ACC112 (cell line): ENCODE measurements around the gene ACTN1.
A peak's percentile ranks its signal among the peaks of the same experiment; 100 is the strongest.
"Not testable (repeated sequence)": the region's sequence is repeated elsewhere in the genome, so short reads cannot be mapped to it uniquely, and the experiment has no call there.

ENCODE experiments used
- H2AFZ ChIP-seq: fragments of 200-600 bp; sonication (generic); one replicate; pipeline ENCODE4 v1.6.0; 2017; ENCODE audit warnings: antibody characterized with exemption, low read length; ENCODE audit not compliant: unreplicated experiment
- H3K27ac ChIP-seq: fragments of 200-600 bp; sonication (generic); 2 replicates; pipeline ENCODE4 v1.5.1; 2014; ENCODE audit warnings: low read depth, mild to moderate bottlenecking, antibody characterized with exemption, low read length, moderate library complexity
- H3K27me3 ChIP-seq: fragments of 200-600 bp; sonication (generic); 2 replicates; pipeline ENCODE4 v1.6.1; 2014; ENCODE audit warnings: mild to moderate bottlenecking, antibody characterized with exemption, low read length, moderate library complexity, mixed read lengths; ENCODE audit not compliant: insufficient read depth
- H3K36me3 ChIP-seq: fragments of 200-600 bp; sonication (generic); 2 replicates; pipeline ENCODE4 v1.6.1; 2016; ENCODE audit warnings: mild to moderate bottlenecking, antibody characterized with exemption, low read length, moderate library complexity, mixed read lengths; ENCODE audit not compliant: insufficient read depth
- H3K4me1 ChIP-seq: fragments of 200-600 bp; sonication (generic); one replicate; pipeline ENCODE4 v1.6.1; 2016; ENCODE audit warnings: low read length, mixed read lengths; ENCODE audit not compliant: insufficient read depth, unreplicated experiment, control insufficient read depth
- H3K4me3 ChIP-seq: fragments of 200-600 bp; sonication (generic); 2 replicates; pipeline ENCODE4 v1.5.1; 2014; ENCODE audit warnings: mild to moderate bottlenecking, low read depth, low read length
- H3K79me2 ChIP-seq: fragments of 200-600 bp; sonication (generic); one replicate; pipeline ENCODE4 v1.6.0; 2016; ENCODE audit warnings: low read length; ENCODE audit not compliant: control insufficient read depth, unreplicated experiment, insufficient read depth

ACTN1 gene

DNA sequence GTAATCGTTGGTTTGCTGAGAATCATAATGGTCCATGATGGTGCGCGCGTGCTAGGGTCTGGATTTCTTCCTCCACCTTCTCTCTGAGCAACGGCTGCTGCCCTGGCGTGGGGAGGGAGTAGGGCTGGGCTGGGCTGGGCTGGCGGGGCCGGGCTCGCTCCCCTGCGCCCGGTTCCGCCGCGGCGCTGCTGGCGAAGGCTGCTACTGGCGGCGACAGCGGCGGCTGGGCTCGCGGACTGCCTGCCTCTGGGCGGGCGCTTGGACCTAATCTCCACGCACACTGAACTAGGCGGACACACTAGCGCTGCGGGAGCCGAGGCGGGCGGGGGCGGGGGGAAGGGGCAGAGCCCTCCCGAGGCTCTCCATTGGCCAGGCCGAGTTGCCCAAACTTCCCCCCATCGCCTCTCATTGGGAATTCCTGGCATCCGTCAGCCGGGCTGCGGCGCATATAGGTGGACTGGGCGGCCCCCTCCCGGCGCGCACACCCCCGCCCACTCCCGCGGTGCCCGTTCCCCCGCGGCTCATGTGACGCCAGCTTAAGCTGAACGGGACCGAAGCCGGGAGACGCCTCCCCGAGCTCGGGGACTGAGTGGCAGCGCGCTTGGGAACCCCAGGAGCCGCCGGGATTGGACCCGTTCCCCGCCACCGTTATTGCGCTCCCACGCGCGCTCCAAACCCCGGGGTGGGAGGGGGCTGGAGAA is at the start of gene ACTN1:
TSS of gene ACTN1 (minus strand) at position 282 of the 701 bp plus-strand sequence. CDS start at position 36, 246 bp downstream.
- Histone ChIP-seq H3K27ac (peak within 1 kb of the TSS; percentile 80), H3K4me3 (peak within 1 kb of the TSS; percentile 99), H3K4me1 (peaks cover 53% of the 10 kb centered on the region), H2AFZ (peak within 1 kb of the TSS; percentile 63), H3K36me3 (peaks cover 8% of the 10 kb centered on the region; the same call in 1 of the 2 replicates), H3K79me2 (peaks cover 50% of the 10 kb centered on the region), H3K27me3 (no peaks in the 10 kb centered on the region)

GRCh38 chr14:69027242-69027913 is 48.3 kb upstream of the ACTN1 start:
- Histone ChIP-seq H3K27ac (no peak overlapping the region), H3K79me2 (no peaks in the 10 kb centered on the region), H3K4me3 (no peak overlapping the region), H3K36me3 (no peaks in the 10 kb centered on the region), H3K27me3 (no peaks in the 10 kb centered on the region), H3K4me1 (no peaks in the 10 kb centered on the region), H2AFZ (no peak overlapping the region)

DNA sequence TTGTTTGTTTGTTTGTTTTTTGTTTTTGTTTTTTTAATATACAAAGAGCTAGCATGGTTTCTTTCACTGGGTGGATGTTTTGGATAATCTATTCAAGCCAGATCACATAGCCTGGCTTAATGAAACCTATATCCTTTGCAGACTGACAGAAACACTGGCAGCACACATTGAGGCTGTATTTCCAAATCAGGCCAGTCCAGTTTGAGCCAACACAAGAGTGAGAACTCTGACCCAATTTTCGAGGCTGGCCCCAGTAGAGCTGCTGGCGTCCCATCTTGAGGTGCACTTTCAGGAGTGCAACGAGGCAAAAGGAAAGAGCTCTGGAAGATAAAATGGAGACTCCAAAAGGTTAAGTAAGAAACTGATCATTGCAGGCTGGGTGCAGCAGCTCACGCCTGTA is 43.9 kb upstream of the ACTN1 start:
- H3K4me3 ChIP-seq, result no peak overlapping the region
- no peaks in the 10 kb centered on the region for H3K4me1 ChIP-seq
- H3K79me2 ChIP-seq, result no peaks in the 10 kb centered on the region
- H2AFZ ChIP-seq, result no peak overlapping the region
- no peaks in the 10 kb centered on the region for H3K36me3 ChIP-seq
- H3K27me3 ChIP-seq, result no peaks in the 10 kb centered on the region
- no peak overlapping the region for H3K27ac ChIP-seq

DNA sequence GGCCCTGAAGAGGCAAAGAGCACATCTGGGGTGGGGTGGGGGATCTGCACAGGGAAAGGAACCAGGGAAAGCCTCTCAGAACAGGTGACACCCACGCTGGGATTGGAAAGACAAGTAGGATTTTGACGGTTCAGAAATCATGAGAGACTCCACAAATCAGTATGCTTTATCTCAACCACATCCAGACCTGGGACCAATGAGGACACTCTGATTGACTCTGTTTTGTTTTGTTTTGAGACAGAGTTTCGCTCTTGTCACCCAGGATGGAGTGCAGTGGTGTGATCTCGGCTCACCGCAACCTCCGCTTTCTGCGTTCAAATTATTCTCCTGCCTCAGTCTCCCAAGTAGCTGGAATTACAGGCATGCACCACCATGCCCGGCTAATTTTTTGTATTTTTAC is 43.0 kb upstream of the ACTN1 start:
- not testable (repeated sequence) for H3K27me3 ChIP-seq, H3K4me1 ChIP-seq, H2AFZ ChIP-seq, H3K27ac ChIP-seq, H3K36me3 ChIP-seq, H3K4me3 ChIP-seq, H3K79me2 ChIP-seq

DNA sequence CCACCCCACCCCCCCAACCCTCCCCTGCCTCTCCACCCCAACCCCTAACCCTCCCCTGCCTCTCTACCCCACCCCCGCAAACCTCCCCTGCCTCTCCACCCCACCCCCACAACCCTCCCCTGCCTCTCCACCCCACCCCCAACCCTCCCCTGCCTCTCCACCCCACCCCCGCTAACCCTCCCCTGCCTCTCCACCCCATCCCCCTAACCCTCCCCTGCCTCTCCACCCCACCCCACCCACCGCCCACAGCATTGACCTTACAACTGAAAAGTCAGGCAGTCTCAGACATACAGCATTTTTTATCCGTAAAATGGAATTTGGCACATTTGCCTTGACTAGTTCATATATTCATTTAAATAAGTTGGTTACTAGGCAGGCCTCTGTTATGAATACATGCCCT is 38.6 kb upstream of the ACTN1 start:
- H3K4me3 ChIP-seq, result no peak overlapping the region
- H3K27ac ChIP-seq, result no peak overlapping the region
- no peak overlapping the region for H2AFZ ChIP-seq
- H3K4me1 ChIP-seq, result peaks cover 17% of the 10 kb centered on the region
- H3K36me3 ChIP-seq, result no peaks in the 10 kb centered on the region
- H3K27me3 ChIP-seq, result no peaks in the 10 kb centered on the region
- H3K79me2 ChIP-seq, result no peaks in the 10 kb centered on the region

GRCh38 chr14:69014829-69015259 is 35.7 kb upstream of the ACTN1 start:
- Histone ChIP-seq H3K27ac (no peak overlapping the region), H3K27me3 (no peaks in the 10 kb centered on the region), H3K79me2 (no peaks in the 10 kb centered on the region), H3K4me3 (no peak overlapping the region), H3K36me3 (no peaks in the 10 kb centered on the region), H2AFZ (no peak overlapping the region), H3K4me1 (peaks cover 33% of the 10 kb centered on the region)

DNA sequence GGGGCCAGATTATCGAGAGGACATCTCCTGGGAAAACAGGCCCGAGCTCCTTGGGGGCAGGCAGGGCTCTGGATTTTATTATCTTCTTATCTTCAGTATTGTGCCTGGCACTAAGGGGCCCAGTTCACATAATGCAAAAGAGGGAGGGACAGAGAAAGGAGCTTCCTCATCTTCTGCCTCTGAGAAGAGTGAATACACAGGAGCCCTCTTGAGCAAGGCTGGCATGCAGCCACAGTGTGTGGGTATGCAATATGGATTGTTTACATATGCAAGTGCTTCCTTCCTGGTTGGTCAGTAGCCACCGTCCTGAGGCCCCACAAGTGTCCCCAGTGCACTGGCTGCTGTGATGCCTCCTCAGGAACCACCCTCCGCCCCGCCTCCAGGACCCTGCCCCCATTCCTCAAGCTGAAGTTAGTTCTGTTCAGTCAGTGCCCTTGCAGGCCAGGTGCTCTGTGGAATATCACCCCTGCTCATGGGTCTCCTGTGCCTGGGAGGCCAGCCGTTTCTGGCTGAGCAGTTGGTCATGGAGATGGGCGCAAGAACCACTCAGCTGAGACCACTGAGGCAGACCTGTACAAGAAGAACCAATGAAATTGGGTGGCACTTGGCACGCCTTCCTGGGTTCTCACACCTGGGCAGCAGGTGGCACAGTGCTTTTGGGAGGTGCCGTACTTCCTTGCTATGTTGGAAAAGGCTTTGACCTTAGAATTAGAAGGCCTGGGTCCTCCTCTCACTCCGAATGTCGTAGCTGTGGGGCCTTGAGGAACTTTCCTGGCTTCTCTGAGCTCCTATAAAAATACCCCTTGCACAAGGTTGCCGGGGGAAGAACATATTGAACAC is 35.1 kb upstream of the ACTN1 start:
- Histone ChIP-seq H3K79me2 (no peaks in the 10 kb centered on the region), H3K36me3 (no peaks in the 10 kb centered on the region), H3K27me3 (no peaks in the 10 kb centered on the region), H2AFZ (no peak overlapping the region), H3K4me3 (no peak overlapping the region), H3K27ac (no peak overlapping the region), H3K4me1 (peaks cover 33% of the 10 kb centered on the region)

DNA sequence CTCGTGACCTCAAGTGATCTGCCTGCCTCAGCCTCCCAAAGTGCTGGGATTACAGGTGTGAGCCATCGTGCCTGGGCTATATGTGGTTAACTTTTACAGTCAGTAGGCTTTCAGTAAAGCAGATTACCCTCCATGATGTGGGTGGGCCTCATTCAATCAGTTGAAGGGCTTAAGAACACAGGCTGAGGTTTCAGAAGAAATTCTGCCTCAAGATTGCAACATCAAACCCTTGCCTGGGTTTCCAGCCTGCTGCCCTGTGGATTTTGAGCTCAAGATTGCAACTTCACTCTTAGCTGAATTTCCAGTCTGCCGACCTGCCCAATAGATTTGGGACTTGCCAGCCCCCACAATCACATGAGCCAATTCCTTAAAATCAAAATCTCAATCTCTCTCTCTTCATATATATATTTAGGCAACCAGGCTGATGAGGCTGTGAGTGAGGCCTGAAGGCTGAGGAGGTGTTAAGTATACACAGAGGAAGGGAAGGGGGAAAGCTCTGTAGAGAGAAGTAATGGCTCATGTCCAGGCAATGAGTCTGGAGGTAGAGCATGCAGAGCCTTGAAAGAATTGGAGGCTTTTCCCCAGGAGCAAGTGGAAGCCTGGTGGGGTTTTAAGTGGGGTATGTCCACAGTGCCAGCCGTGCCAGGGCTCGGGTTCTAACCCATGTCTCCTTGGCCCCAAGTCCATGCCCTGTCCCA is 33.3 kb upstream of the ACTN1 start:
- H3K79me2 ChIP-seq, result no peaks in the 10 kb centered on the region
- H3K27me3 ChIP-seq, result no peaks in the 10 kb centered on the region
- no peaks in the 10 kb centered on the region for H3K36me3 ChIP-seq
- no peak overlapping the region for H3K27ac ChIP-seq
- no peak overlapping the region for H2AFZ ChIP-seq
- peaks cover 37% of the 10 kb centered on the region for H3K4me1 ChIP-seq
- H3K4me3 ChIP-seq, result no peak overlapping the region

- peak overlapping the region; percentile 19; the same call in 1 of the 2 replicates for H3K27ac ChIP-seq
- no peaks in the 10 kb centered on the region for H3K79me2 ChIP-seq
- no peak overlapping the region for H3K4me3 ChIP-seq
- H3K4me1 ChIP-seq, result peaks cover 44% of the 10 kb centered on the region
- no peak overlapping the region for H2AFZ ChIP-seq
- no peaks in the 10 kb centered on the region for H3K27me3 ChIP-seq
- H3K36me3 ChIP-seq, result no peaks in the 10 kb centered on the region
These were observed 31.5 kb upstream of the ACTN1 start for GRCh38 chr14:69010648-69011047.

- H2AFZ ChIP-seq, result no peak overlapping the region
- no peaks in the 10 kb centered on the region for H3K79me2 ChIP-seq
- H3K27ac ChIP-seq, result peak overlapping the region; percentile 26; the same call in 1 of the 2 replicates
- no peaks in the 10 kb centered on the region for H3K36me3 ChIP-seq
- no peaks in the 10 kb centered on the region for H3K27me3 ChIP-seq
- H3K4me3 ChIP-seq, result no peak overlapping the region
- peaks cover 41% of the 10 kb centered on the region for H3K4me1 ChIP-seq
These were observed 29.4 kb upstream of the ACTN1 start for GRCh38 chr14:69008421-69008884.
